CD14-positive monocyte (primary cell): ENCODE data around the gene TTC23. TPM values are rescaled to one million over a fixed set of nuclear protein-coding genes. Genes with fewer than 3 reads are reported as not detected.

ENCODE experiments used
- DNase-seq, 3 donors: peaks; one replicate each; pipeline ENCODE4 v3.0.0-alpha.2; 2011 to 2022
- H2AFZ ChIP-seq: 2 replicates; pipeline ENCODE4 v1.6.0; 2012; ENCODE audit warnings: mild to moderate bottlenecking, low read depth, low read length, inconsistent platforms; ENCODE audit not compliant: insufficient read depth, poor library complexity, severe bottlenecking
- H3K27ac ChIP-seq, 2 donors: 1 replicate in 1 of 2; 2 replicates in 1 of 2; pipeline ENCODE4 v1.5.1; 2012 to 2013; ENCODE audit warnings: low read length in 2 of 2, control low read depth in 1 of 2, inconsistent platforms in 1 of 2, low read depth in 1 of 2, mild to moderate bottlenecking in 1 of 2
- H3K27me3 ChIP-seq, 2 donors: one replicate each; pipeline versions ENCODE4 v1.6.0 to v1.6.1; 2011 to 2013; ENCODE audit warnings: low read length in 2 of 2; ENCODE audit not compliant: control insufficient read depth in 2 of 2, insufficient read depth in 2 of 2
- H3K36me3 ChIP-seq, 2 donors: replicated peaks in 1 of 2; 1 replicate in 1 of 2; 2 replicates in 1 of 2; pipeline versions ENCODE4 v1.5.1 to v1.6.1; 2012 to 2013; ENCODE audit warnings: low read length in 2 of 2, control low read depth in 1 of 2, inconsistent platforms in 1 of 2, mild to moderate bottlenecking in 1 of 2; ENCODE audit not compliant: insufficient read depth in 2 of 2, control insufficient read depth in 1 of 2
- H3K4me1 ChIP-seq, 2 donors: 1 replicate in 1 of 2; 2 replicates in 1 of 2; pipeline versions ENCODE4 v1.5.1 to v1.6.1; 2012 to 2013; ENCODE audit warnings: low read length in 2 of 2, control low read depth in 1 of 2, inconsistent platforms in 1 of 2, mild to moderate bottlenecking in 1 of 2, moderate library complexity in 1 of 2; ENCODE audit not compliant: insufficient read depth in 2 of 2, control insufficient read depth in 1 of 2
- H3K4me2 ChIP-seq: replicated peaks from 2 replicates; pipeline ENCODE3; 2012; ENCODE audit warnings: low read length, moderate library complexity, mild to moderate bottlenecking; ENCODE audit not compliant: poor library complexity, severe bottlenecking; ENCODE audit errors: extremely low read depth
- H3K4me3 ChIP-seq, 3 experiments: fragments of 200-600 bp in 1 of 3; sonication (generic) in 1 of 3; replicated peaks in 1 of 3; 1 replicate in 2 of 3; 2 replicates in 1 of 3; pipeline ENCODE4 v1.5.1; 2011 to 2013; ENCODE audit warnings: low read length in 3 of 3, mild to moderate bottlenecking in 3 of 3, control low read depth in 2 of 3, low read depth in 2 of 3, inconsistent platforms in 1 of 3, moderate library complexity in 1 of 3
- H3K79me2 ChIP-seq: 2 replicates; pipeline ENCODE4 v1.6.0; 2012; ENCODE audit warnings: mild to moderate bottlenecking, control low read depth, inconsistent platforms, low read length, moderate library complexity; ENCODE audit not compliant: insufficient read depth
- H3K9ac ChIP-seq: 2 replicates; pipeline ENCODE4 v1.6.0; 2017; ENCODE audit warnings: low read length, mild to moderate bottlenecking; ENCODE audit not compliant: insufficient read depth, poor library complexity, severe bottlenecking
- H3K9me3 ChIP-seq, 2 donors: replicated peaks in 1 of 2; 1 replicate in 1 of 2; 2 replicates in 1 of 2; pipeline versions ENCODE4 v1.5.1 to v1.6.1; 2012 to 2013; ENCODE audit warnings: low read length in 2 of 2, control low read depth in 1 of 2; ENCODE audit not compliant: control insufficient read depth in 1 of 2, insufficient read depth in 1 of 2
- H4K20me1 ChIP-seq: 2 replicates; pipeline ENCODE4 v1.6.0; 2012; ENCODE audit warnings: mild to moderate bottlenecking, low read length, control low read depth, moderate library complexity; ENCODE audit not compliant: insufficient read depth
- H3K27ac Mint-ChIP-seq, 7 donors: one replicate each; pipeline ENCODE4 v1.8.0; 2020; ENCODE audit warnings: mild to moderate bottlenecking in 7 of 7, mixed read lengths in 7 of 7, moderate library complexity in 6 of 7, inconsistent platforms in 2 of 7
- H3K27me3 Mint-ChIP-seq, 3 donors: one replicate each; pipeline ENCODE4 v1.8.0; 2021 to 2022; ENCODE audit warnings: low read depth in 3 of 3, mild to moderate bottlenecking in 3 of 3, mixed read lengths in 3 of 3, moderate library complexity in 3 of 3, inconsistent platforms in 1 of 3
- H3K36me3 Mint-ChIP-seq, 2 donors: one replicate each; pipeline ENCODE4 v1.8.0; 2020; ENCODE audit warnings: mixed read lengths in 2 of 2, inconsistent platforms in 1 of 2, mild to moderate bottlenecking in 1 of 2
- H3K4me1 Mint-ChIP-seq: one replicate; pipeline ENCODE4 v1.8.0; 2020; ENCODE audit warnings: mild to moderate bottlenecking, mixed read lengths
- H3K4me3 Mint-ChIP-seq, 2 donors: one replicate each; pipeline ENCODE4 v1.8.0; 2020; ENCODE audit warnings: mild to moderate bottlenecking in 2 of 2, mixed read lengths in 2 of 2, moderate library complexity in 1 of 2
- H3K9me3 Mint-ChIP-seq, 7 donors: one replicate each; pipeline ENCODE4 v1.8.0; 2020 to 2022; ENCODE audit warnings: mixed read lengths in 7 of 7, mild to moderate bottlenecking in 6 of 7, moderate library complexity in 6 of 7, inconsistent platforms in 2 of 7
- WGBS: methylation state at CpG from one replicate; pipeline ENCODE4 v1.1.5; 2013; ENCODE audit warnings: missing lambda C conversion rate; ENCODE audit not compliant: insufficient coverage; 5-methylcytosine and 5-hydroxymethylcytosine counted together
- intact Hi-C, 2 donors: fragments of 100-400 bp; cut with micrococcal nuclease; formaldehyde crosslinking; loops; one replicate each; pipeline versions ENCODE4 v1.15.0 to v1.15.1; 2023
- polyA plus RNA-seq, 3 donors: library from polyadenylated mRNA; depleted of rRNA in 1 of 3; unstranded in 2 of 3; stranded (reverse) in 1 of 3; fragments of 300-500 nt in 2 of 3; fragments of >200 nt in 1 of 3; fragmentation: Illumina TruSeq in 2 of 3; gene quantifications; 1 replicate in 2 of 3; 2 replicates in 1 of 3; pipeline ENCODE4 v1.2.3, GENCODE V29; 2012 to 2021
- TF ChIP-seq, protein P1 (sequence below): fragments of 200-600 bp; IDR thresholded peaks from one replicate; pipeline ENCODE4 v1.8.0; 2022; ENCODE audit warnings: antibody characterized with exemption, mild to moderate bottlenecking

Gene TTC23
- polyA plus RNA-seq, 3 donors: 0.51 to 0.55 TPM; not detected in 1

GRCh38 chr15:99283717-99284116, 34.3 kb upstream of the TTC23 start:
- no peaks in the 10 kb centered on the region for H3K27me3 ChIP-seq
- no peak overlapping the region for H3K4me2 ChIP-seq
- H3K27me3 Mint-ChIP-seq: peaks cover 0 to 2% (median 0%) of the 10 kb centered on the region in 3 donors
- no peak overlapping the region for H3K27ac ChIP-seq
- no peak for DNase-seq
- no peaks in the 10 kb centered on the region for H3K4me1 ChIP-seq
- no peaks in the 10 kb centered on the region for H3K9me3 Mint-ChIP-seq
- intact Hi-C loops: loop anchor here (5.0 kb wide), 2 partner anchors 424 to 474 kb away; no protein-coding TSS in a partner anchor
- H3K9me3 ChIP-seq: no peaks in the 10 kb centered on the region
- H4K20me1 ChIP-seq: no peaks in the 10 kb centered on the region
- H3K36me3 Mint-ChIP-seq: peaks cover 13 to 21% of the 10 kb centered on the region in 2 donors
- no peaks in the 10 kb centered on the region for H3K79me2 ChIP-seq
- no peak overlapping the region for H2AFZ ChIP-seq
- H3K36me3 ChIP-seq: no peaks in the 10 kb centered on the region
- no peak overlapping the region for H3K27ac Mint-ChIP-seq
- no peak overlapping the region for H3K4me3 ChIP-seq
- H3K4me1 Mint-ChIP-seq: peaks cover 7% of the 10 kb centered on the region
- TF ChIP-seq, protein P1, sequence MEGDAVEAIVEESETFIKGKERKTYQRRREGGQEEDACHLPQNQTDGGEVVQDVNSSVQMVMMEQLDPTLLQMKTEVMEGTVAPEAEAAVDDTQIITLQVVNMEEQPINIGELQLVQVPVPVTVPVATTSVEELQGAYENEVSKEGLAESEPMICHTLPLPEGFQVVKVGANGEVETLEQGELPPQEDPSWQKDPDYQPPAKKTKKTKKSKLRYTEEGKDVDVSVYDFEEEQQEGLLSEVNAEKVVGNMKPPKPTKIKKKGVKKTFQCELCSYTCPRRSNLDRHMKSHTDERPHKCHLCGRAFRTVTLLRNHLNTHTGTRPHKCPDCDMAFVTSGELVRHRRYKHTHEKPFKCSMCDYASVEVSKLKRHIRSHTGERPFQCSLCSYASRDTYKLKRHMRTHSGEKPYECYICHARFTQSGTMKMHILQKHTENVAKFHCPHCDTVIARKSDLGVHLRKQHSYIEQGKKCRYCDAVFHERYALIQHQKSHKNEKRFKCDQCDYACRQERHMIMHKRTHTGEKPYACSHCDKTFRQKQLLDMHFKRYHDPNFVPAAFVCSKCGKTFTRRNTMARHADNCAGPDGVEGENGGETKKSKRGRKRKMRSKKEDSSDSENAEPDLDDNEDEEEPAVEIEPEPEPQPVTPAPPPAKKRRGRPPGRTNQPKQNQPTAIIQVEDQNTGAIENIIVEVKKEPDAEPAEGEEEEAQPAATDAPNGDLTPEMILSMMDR: no peak
- H3K9ac ChIP-seq: no peak overlapping the region
- H3K4me3 Mint-ChIP-seq: no peak overlapping the region

GRCh38 chr15:99282586-99282985, 33.2 kb upstream of the TTC23 start:
- H3K27ac Mint-ChIP-seq: no peak overlapping the region
- intact Hi-C loops: loop anchor here (5.0 kb wide), 2 partner anchors 425 to 475 kb away; no protein-coding TSS in a partner anchor

More at GRCh38 chr15:99282586-99282985, 33.2 kb upstream of the TTC23 start:
- H3K27me3 Mint-ChIP-seq: peaks cover 0 to 2% (median 0%) of the 10 kb centered on the region in 3 donors
- no peaks in the 10 kb centered on the region for H3K9me3 ChIP-seq
- no peak overlapping the region for H3K27ac ChIP-seq
- TF ChIP-seq, protein P1: no peak
- H3K36me3 Mint-ChIP-seq: peaks cover 11 to 15% of the 10 kb centered on the region in 2 donors
- H3K4me3 Mint-ChIP-seq: no peak overlapping the region
- H3K27me3 ChIP-seq: no peaks in the 10 kb centered on the region
- H3K79me2 ChIP-seq: no peaks in the 10 kb centered on the region
- no peaks in the 10 kb centered on the region for H3K36me3 ChIP-seq
- no peaks in the 10 kb centered on the region for H3K9me3 Mint-ChIP-seq
- H3K9ac ChIP-seq: no peak overlapping the region
- no peak overlapping the region for H3K4me3 ChIP-seq
- H3K4me1 Mint-ChIP-seq: peaks cover 7% of the 10 kb centered on the region
- H2AFZ ChIP-seq: no peak overlapping the region
- no peak overlapping the region for H3K4me2 ChIP-seq
- H3K4me1 ChIP-seq: no peaks in the 10 kb centered on the region
- no peaks in the 10 kb centered on the region for H4K20me1 ChIP-seq
- DNase-seq: peak in 1 of 3 donors; percentile 13
- WGBS: no CpG with 5 or more reads among the region's 5 CpGs
